ENCODE measurements around the gene RSPH3.

GRCh38 chr6:158977382-158977781, 22.6 kb downstream of the RSPH3 start:
- TF ChIP-seq SRF (IDR thresholded peaks at IDR 0.05; ENCODE audit: low read depth) (no peak), SP1 (IDR thresholded peaks at IDR 0.05; ENCODE audit: low read depth) (no peak), CTCF (IDR thresholded peaks at IDR 0.05 in 2 of 3, conservative IDR thresholded peaks at IDR 0.05 in 1 of 3; ENCODE audit: borderline replicate concordance in 1 of 3, insufficient read depth in 1 of 3, low read depth in 2 of 3, low read length in 2 of 3) (no peak), EZH2phosphoT487 (IDR thresholded peaks at IDR 0.05; ENCODE audit: borderline replicate concordance) (no peak), POLR2AphosphoS5 (IDR thresholded peaks at IDR 0.05; ENCODE audit: low read depth, low read length) (no peak), POLR2A (IDR thresholded peaks at IDR 0.05; ENCODE audit: borderline replicate concordance, extremely low read depth, insufficient read depth, insufficient read length) (no peak), REST (IDR thresholded peaks at IDR 0.05; ENCODE audit: low read depth) (no peak), RAD21 (IDR thresholded peaks at IDR 0.05; ENCODE audit: low read depth) (no peak), JUND (IDR thresholded peaks at IDR 0.05) (no peak)

Measured in HCT116 (cell line).